ENCODE results near the gene PDGFRB.
A peak's percentile ranks its signal among the peaks of the same experiment; 100 is the strongest.

The PDGFRB gene

GRCh38 chr5:150065346-150065745 lies 90.3 kb downstream of the PDGFRB start:
- DNase-seq, result peak; percentile 79 to 92 (median 90)

DNA sequence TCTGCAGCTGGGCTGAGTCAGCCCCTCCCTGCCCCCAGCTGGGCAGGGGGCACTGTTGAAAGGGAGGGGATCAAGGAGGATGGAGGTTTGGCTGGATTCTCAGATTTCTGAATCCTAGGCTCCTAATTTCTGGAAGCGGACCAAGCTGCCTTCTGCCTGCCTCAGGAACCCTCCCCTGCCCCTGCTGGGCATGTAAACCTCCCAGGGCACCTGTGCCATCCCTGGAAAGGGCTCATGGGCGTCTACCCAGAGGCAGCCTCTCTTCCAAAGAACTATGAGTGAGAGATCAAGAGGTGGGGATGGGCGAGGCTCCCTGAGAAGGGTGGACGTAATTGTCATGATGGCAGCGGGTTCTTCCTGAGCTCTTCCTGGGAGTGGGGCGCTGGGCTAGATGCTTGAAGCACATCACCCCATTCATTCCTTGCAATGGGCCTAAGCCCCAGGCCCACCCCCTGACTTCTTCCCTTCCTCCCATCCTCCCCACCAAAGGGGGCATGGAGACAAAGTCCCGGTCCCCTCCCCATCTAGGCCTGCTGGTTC lies 90.9 kb downstream of the PDGFRB start:
- DNase-seq, result no peak
